Peyer's patch (tissue), 4 donors: ENCODE measurements around the gene RALGPS2. TPM values are rescaled to one million over a fixed set of nuclear protein-coding genes. Genes with fewer than 3 reads are reported as not detected.

Experiments used
- DNase-seq, 3 donors: peaks; one replicate each; pipeline ENCODE4 v3.0.0-alpha.2; 2017 to 2019
- H3K27ac ChIP-seq, 4 donors: fragments of 200-600 bp; sonication (generic); one replicate each; pipeline ENCODE4 v1.5.1; 2016 to 2019
- H3K27me3 ChIP-seq, 2 donors: fragments of 200-600 bp; sonication (generic); one replicate each; pipeline ENCODE4 v1.5.1; 2019
- H3K36me3 ChIP-seq, 3 donors: fragments of 200-600 bp; sonication (generic); one replicate each; pipeline ENCODE4 v1.5.1; 2016 to 2019
- H3K4me1 ChIP-seq, 4 donors: fragments of 200-600 bp; sonication (generic); one replicate each; pipeline ENCODE4 v1.5.1; 2016 to 2019
- H3K4me3 ChIP-seq, 4 donors: fragments of 200-600 bp; sonication (generic); 1 replicate in 3 of 4; 2 replicates in 1 of 4; pipeline ENCODE4 v1.5.1; 2016 to 2019; ENCODE audit warnings: mild to moderate bottlenecking in 1 of 4
- H3K9me3 ChIP-seq, 4 donors: fragments of 200-600 bp; sonication (generic); one replicate each; pipeline ENCODE4 v1.5.1; 2016 to 2019; ENCODE audit warnings: mild to moderate bottlenecking in 1 of 4
- POLR2A ChIP-seq, 2 donors: fragments of 450-650 bp; IDR thresholded peaks; one replicate each; pipeline ENCODE4 v1.5.1; 2017; ENCODE audit warnings: antibody characterized with exemption in 2 of 2, mild to moderate bottlenecking in 2 of 2, moderate library complexity in 2 of 2
- total RNA-seq, 4 donors: library from RNA; depleted of rRNA; stranded (reverse); fragments of >200 nt; gene quantifications; one replicate each; pipeline ENCODE4 v1.1.0, GENCODE V29; 2016
- TF ChIP-seq, protein P1 (sequence below), 6 experiments: fragments of 450-650 bp in 4 of 6; fragments of 200-600 bp in 2 of 6; sonication (generic) in 1 of 6; IDR thresholded peaks; one replicate each; pipeline ENCODE4 v1.5.1; 2017 to 2019; ENCODE audit warnings: antibody characterized with exemption in 6 of 6, mild to moderate bottlenecking in 3 of 6, moderate library complexity in 1 of 6

RALGPS2 gene
- total RNA-seq, 4 donors from 2014 or later: 25.8 to 102 (median 40.6) TPM

DNA sequence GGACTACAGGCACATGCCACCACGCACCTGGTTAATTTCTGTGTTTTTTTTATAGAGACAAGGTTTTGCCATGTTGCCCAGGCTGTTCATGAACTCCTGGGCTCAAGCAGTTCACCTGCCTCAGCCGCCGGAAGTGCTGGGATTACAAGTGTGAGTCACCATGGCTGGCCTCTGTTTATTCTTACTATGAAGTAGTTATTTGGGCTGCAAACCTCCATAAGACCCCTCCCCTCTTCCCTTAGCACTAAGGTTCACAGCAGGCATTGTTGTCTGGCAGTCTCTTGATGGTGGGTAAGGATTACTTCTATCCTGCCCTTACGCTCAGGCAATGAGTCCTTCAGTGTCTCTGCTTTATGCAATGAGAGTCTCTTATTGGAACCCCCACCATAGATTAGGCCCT, 94.1 kb downstream of the RALGPS2 start:
- Histone ChIP-seq H3K9me3 (no peaks in the 10 kb centered on the region), H3K4me3 (no peak overlapping the region), H3K27me3 (no peaks in the 10 kb centered on the region), H3K36me3 (no peaks in the 10 kb centered on the region), H3K27ac (no peak overlapping the region), H3K4me1 (no peaks in the 10 kb centered on the region)
- no peak for DNase-seq
- TF ChIP-seq POLR2A (IDR thresholded peaks at IDR 0.05): no peak
- TF ChIP-seq, protein P1, sequence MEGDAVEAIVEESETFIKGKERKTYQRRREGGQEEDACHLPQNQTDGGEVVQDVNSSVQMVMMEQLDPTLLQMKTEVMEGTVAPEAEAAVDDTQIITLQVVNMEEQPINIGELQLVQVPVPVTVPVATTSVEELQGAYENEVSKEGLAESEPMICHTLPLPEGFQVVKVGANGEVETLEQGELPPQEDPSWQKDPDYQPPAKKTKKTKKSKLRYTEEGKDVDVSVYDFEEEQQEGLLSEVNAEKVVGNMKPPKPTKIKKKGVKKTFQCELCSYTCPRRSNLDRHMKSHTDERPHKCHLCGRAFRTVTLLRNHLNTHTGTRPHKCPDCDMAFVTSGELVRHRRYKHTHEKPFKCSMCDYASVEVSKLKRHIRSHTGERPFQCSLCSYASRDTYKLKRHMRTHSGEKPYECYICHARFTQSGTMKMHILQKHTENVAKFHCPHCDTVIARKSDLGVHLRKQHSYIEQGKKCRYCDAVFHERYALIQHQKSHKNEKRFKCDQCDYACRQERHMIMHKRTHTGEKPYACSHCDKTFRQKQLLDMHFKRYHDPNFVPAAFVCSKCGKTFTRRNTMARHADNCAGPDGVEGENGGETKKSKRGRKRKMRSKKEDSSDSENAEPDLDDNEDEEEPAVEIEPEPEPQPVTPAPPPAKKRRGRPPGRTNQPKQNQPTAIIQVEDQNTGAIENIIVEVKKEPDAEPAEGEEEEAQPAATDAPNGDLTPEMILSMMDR (IDR thresholded peaks at IDR 0.05): no peak

DNA sequence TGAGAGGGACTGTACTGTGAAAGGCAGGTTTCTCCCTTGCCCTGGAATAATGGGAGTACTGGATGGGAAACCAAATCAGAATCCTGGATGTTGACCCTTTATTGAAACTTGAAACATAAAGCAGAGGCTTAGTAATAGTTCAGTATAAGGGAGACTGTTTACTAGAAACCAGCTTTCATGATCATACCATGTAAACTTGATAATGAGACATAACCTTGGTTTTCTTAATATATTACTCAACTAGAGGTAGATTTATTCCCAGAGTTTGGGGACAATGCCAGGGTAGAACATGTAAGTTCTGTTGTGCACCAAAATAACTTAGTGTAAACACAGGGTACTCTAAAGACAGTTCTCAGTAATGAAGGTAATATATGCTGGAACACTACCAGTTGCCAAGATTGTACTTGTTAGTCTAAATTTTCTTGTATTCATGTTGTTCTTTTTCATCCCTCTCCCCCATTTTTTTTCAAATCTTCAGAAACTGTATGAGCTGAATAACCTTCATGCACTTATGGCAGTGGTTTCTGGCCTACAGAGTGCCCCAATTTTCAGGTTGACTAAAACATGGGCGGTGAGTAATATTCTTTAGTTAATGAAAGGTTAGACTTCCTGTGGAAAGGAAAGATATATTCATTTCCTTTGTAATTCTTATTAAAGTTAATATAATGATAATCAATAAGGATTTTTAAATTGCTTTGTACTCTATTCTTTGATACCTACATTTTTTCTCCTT, 96.3 kb downstream of the RALGPS2 start:
- Histone ChIP-seq H3K4me3 (no peak overlapping the region), H3K27me3 (no peaks in the 10 kb centered on the region), H3K27ac (no peak overlapping the region), H3K36me3 (no peaks in the 10 kb centered on the region), H3K9me3 (no peaks in the 10 kb centered on the region), H3K4me1 (no peaks in the 10 kb centered on the region)
- no peak for DNase-seq
- TF ChIP-seq POLR2A (IDR thresholded peaks at IDR 0.05): no peak
- TF ChIP-seq, protein P1 (IDR thresholded peaks at IDR 0.05): no peak

DNA sequence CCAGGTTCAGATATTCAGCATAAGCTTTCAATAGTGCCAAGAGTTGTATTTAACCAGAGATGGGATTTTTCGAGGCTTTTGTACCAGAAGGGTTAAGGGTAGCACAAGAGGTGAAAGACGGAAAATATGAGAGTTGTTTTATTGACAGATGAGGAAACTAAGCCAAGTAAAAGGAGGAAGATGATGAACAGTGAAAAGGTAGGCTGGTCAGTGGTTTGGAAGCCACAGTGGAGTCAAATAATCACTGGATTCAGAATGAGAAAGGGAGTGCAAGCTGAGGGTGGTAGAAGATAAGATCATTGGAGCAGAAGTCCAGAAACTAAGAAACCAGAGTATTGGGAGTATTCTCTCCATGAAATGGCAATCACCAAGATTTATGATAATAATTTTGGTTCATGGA, 100.1 kb downstream of the RALGPS2 start:
- Histone ChIP-seq H3K9me3 (no peaks in the 10 kb centered on the region), H3K4me1 (no peaks in the 10 kb centered on the region), H3K27ac (no peak overlapping the region), H3K36me3 (no peaks in the 10 kb centered on the region), H3K27me3 (no peaks in the 10 kb centered on the region), H3K4me3 (no peak overlapping the region)
- no peak for DNase-seq
- TF ChIP-seq, protein P1 (IDR thresholded peaks at IDR 0.05): no peak
- no peak for TF ChIP-seq POLR2A (IDR thresholded peaks at IDR 0.05)

DNA sequence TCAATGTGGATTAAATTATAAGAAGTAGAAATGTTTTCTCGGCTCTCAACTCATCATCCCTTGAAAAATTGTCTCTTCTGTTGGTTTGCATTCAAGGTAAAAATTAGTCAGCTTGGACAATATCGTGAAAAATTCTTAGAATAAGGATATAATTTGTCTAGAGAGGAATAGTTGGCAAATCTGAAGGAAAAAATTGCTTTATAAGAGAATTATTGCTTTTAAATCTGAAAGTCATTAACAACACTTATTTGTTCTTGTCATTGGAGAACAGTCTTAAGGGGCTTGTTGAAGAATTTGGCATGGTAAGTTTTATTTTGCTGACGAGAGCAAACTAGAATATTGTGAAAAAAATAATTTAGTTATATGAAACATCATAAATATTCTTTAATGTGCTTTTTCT, 119.4 kb downstream of the RALGPS2 start:
- Histone ChIP-seq H3K9me3 (no peaks in the 10 kb centered on the region), H3K4me1 (no peaks in the 10 kb centered on the region), H3K27me3 (no peaks in the 10 kb centered on the region), H3K4me3 (no peak overlapping the region), H3K27ac (no peak overlapping the region), H3K36me3 (no peaks in the 10 kb centered on the region)
- no peak for TF ChIP-seq POLR2A (IDR thresholded peaks at IDR 0.05)
- TF ChIP-seq, protein P1 (IDR thresholded peaks at IDR 0.05): no peak
- no peak for DNase-seq

DNA sequence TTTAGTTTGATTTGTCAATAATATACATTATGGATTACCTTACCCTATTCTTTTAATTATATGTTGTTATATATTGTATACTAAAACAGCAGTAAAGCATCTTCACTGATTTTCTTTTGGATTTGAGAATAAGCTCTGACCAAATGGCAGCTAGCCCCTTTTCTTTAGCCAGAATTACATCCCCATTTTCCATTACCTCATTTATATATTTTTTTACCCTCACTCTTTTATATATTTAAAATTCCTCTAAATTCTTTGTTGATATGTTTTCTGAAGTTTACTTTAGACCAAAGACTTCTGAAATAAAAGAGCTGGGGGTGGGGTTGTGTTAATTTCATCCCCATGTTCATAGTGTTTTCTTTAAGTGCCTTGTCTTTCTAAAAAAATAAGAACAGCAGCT, 121.3 kb downstream of the RALGPS2 start:
- H3K4me1 ChIP-seq: no peaks in the 10 kb centered on the region
- no peaks in the 10 kb centered on the region for H3K9me3 ChIP-seq
- TF ChIP-seq POLR2A (IDR thresholded peaks at IDR 0.05): no peak
- TF ChIP-seq, protein P1 (IDR thresholded peaks at IDR 0.05): no peak
- no peaks in the 10 kb centered on the region for H3K27me3 ChIP-seq
- H3K27ac ChIP-seq: no peak overlapping the region
- no peaks in the 10 kb centered on the region for H3K36me3 ChIP-seq
- no peak for DNase-seq
- H3K4me3 ChIP-seq: no peak overlapping the region
